ENCODE results near the gene ZNF622.

Gene ZNF622

DNA sequence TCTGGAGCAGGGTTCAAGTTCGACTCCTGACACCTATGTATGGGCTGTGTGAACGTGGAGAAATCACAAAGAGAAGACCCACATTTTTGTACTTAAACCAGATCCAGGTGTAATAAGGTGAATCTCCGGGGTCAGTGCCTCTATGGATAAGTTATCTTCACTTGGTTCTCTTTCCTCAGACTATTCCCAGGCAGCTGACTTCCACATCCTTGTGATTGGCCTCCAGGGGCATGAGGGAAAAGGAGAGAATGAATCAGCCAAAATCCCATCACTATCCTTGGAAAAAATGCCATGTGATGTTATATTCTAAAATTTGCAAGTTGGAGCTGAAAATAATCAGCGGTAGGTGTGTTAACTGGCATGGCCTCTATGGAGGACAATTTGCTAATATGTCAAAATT, 37.2 kb downstream of the ZNF622 start:
- no peak for DNase-seq

DNA sequence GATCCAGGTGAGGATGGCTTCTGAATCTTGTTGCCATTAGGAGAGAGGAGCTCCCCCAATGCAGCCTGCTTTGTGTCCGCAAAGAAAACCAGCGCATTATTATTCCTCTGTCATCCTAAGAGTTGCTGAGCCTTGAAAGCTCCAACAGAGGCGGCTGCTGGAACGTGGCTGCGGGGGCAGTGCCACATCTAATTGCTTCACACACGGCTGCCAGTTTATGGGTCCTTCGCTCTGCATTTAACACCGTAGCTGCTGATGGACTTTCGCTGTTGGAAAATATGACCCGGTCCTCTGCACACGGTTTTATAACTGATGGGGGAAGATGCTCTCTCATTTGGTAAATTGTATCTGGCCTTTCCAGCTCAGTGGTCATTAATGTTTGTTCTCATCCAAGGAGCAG, 38.0 kb downstream of the ZNF622 start:
- no peak for DNase-seq

DNA sequence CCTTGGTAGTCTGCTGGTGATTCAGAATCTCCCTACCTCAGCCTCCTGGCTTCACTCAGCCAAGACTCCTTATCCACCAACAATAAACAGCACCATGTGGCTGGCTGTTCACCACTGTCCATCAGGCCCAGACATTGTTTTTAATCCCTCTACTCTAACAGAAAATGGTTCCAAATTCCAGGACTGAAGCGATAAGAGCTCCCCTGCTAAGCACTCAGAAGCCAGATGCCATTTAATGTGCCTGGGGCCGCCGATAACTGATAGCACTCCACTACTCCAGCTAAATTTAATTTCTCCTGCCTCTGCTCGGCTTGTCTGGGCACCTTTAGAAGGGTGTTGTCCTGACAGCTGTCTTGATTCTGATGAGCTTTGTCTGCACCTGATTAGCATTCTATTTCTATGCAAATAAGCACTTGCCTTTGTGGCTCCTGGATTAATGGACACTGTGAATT, 47.1 kb downstream of the ZNF622 start:
- no peak for DNase-seq

DNA sequence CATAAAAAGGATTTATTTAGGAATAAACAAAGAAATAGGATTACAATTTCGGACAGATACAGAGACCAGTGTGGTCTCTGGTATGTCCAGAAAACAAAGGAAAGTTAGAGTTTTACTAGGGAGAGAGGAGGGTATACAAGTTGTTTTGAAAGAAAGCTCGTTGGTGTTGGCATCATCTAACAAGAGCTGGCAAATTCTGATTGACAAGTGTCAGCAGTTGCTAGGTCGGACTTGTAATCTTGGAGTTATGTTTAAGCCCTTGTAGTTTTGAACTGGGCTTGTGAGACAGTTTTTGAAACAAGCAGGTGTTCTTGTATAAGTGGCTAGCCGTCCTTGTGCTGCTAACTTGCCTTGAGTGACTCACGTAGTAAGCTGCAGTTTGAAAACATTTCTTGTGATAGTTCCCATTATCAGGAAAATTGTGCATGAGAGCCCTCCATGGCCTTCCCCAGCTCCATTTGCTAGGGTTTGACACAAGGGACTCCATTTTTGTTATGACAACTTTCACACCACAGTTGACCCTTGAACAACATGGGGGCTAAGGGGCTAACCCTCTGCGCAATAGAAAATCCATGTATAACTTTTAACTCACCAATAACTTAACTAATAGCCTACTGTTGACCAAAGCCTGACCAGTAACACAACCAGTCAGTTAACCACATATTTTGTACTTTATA, 48.1 kb downstream of the ZNF622 start:
- DNase-seq, result no peak

DNA sequence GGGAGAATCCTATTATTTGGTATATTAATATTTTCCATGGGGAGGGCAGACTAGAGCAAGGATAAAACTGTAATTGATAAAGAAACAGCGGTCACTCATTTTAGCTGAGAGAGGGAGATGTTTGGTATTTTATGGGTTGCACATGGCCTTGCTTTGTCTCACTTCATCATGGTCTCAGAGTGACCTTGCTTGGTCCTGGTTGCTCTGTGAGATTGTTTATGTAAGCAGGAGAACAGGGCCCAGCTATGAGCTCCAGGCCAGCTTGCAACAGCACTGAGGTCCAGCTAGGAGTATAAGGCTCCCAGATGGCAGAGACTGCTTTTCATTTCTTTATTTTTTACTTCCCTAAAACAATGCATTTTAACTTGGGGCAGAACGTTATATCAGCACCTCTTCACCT, 50.7 kb downstream of the ZNF622 start:
- no peak for DNase-seq

DNA sequence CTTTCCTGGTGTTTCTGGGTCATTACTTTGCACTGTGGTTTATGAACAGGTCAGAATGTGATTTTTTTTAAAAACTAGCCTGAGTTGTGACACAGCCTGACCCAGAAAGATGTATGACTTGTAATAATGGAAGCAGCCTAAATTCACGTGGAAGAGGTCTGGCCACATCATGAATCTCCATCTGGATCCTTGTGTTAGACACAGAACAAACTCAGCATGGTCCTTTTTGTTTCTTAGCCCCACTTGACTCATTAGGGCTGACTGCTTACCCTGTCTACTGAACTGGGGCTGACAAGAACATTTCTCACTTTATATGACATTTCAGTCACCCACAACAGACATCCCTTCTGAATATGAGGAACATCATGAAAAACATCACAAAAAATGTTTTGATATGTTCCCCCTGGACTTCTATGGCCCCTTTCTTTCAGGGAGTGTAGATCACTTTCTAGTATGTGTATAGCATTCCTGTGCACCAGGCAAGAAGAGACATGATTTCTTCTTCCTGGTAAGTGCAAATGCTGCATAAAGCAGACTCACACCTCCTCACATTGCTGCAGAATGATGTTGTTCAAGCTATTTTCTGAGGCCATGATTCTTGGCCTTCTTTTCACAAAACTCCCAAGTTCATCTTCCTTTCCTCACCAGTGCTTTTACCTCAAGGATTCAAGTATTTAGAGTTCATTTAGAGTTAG, 52.3 kb downstream of the ZNF622 start:
- no peak for DNase-seq

DNA sequence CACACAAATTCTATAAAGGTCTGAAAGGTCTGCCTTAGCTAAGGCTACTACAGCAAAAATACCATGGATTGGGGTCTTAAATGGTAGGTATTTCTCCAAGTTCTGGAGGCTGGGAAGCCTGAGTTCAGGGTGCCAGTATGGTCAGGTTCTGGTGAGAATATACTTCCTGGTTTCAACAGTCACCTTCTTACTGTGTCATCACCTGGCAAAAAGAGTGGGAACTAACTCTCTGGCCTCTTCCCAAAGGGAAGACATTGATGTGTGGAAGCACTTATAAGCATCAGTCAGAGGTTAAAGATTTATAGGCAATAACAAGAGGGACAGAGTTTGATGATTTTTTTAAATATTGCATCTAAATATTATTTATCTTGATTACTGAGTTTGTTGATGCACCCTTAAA, 53.0 kb downstream of the ZNF622 start:
- no peak for DNase-seq

DNA sequence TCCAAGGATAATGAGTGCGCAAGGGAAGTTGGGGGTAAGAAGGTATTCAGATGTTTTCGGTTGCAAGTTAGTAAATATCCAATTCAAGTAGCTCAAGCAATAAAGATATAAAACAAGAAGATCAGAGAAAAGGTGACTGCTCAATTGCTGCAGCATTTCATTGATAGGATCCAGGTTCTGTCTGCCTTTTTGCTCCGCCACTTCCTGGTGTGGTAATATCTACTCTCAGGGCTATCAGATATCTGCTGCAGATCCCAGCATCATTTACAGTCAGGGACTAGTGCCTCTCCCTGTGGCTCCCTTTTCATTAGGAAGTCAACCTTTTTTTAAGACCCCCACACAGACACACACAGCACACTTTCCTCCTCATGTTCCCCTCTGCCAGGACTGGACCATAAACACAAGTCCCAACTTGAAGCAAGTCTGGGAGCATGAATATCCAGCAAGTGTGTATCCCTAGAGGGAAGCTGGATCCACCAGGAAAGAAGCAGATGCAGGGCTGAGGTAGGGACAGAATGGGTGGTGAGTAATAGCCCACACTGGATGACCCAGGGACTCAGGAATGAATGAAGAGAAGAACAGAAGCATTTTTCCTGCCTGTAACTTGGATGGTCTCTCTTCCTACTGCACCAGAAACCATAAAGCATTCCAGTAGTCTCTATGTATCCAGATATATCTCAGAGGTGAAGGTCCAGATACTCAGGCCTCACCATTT, 53.7 kb downstream of the ZNF622 start:
- DNase-seq, result no peak

DNA sequence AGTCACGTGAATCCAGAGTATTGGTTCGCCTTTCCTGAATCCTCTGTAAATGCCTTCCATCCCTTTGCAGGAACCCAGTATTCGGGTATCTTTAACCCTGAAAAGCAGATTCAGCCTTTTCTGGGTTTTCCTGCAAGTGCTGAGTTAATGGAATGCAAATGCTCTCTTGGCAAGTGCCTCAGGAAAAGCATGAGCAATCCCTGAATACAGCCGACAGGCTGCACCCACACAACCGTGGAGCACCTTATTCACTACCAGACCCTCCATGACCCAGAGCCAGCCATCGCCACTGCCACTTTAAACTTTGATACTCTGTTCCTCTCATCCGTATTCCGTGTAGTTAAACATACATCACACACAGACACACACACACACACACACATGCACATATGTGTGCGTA, 54.4 kb downstream of the ZNF622 start:
- no peak for DNase-seq

DNA sequence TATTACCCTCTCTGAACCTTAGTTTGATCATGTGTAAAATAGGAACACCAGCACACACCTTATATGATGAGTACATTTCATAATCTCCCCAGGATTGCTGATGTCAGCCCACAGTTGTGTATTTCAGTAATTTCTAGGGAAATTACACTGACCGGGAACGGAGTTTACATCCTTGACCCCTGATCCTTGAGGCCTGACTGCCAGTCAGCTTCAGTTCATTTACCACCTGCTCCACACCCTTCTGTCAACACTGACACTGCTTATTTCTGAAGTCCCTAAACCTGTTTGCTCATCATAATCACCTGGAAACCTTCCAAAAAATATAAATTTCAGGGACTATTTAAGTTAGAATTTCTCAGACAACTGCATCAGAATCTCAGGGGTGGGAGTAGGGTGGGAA, 55.3 kb downstream of the ZNF622 start:
- no peak for DNase-seq

DNA sequence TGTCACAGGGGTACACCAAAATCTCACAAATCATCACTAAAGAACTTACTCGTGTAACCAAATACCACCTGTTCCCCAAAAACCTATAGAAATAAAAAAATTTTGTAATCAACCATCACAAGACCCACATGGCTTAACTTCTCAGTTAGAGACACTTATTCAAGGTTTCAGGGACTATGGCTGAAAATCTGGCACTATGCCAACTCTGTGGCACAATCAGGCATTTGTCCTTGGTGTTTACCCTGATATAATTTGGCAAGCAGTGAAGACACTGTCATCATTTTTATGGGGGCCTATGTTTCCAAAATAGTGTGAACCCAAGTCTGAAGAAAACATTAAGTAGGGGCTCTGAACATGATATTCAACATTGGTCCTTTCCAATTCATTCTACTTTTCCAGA, 59.0 kb downstream of the ZNF622 start:
- no peak for DNase-seq

DNA sequence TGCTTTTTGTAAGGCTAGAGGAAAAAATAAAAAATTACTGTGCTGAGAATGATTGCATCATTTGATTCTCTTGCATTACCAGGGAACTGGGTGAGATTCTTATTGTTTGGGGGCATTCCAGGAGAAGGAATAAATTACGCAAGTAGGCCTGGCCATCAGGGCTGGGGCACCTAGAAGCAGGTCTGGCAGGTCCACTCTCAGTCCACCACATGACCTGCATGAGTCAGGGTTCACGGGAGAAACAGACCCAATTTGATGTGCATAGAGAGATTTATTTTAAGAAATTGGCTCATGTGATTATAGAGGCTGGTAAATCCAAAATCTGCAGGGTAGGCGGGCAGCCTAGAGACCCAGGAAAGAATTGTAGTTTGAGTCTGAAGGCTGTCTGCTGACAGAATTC, 59.6 kb downstream of the ZNF622 start:
- no peak for DNase-seq
